ENCODE results near the gene CDH19. TPM values are rescaled to one million over a fixed set of nuclear protein-coding genes. Genes with fewer than 3 reads are reported as not detected.

CDH19 gene, protein sequence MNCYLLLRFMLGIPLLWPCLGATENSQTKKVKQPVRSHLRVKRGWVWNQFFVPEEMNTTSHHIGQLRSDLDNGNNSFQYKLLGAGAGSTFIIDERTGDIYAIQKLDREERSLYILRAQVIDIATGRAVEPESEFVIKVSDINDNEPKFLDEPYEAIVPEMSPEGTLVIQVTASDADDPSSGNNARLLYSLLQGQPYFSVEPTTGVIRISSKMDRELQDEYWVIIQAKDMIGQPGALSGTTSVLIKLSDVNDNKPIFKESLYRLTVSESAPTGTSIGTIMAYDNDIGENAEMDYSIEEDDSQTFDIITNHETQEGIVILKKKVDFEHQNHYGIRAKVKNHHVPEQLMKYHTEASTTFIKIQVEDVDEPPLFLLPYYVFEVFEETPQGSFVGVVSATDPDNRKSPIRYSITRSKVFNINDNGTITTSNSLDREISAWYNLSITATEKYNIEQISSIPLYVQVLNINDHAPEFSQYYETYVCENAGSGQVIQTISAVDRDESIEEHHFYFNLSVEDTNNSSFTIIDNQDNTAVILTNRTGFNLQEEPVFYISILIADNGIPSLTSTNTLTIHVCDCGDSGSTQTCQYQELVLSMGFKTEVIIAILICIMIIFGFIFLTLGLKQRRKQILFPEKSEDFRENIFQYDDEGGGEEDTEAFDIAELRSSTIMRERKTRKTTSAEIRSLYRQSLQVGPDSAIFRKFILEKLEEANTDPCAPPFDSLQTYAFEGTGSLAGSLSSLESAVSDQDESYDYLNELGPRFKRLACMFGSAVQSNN
- polyA plus RNA-seq: under 1 TPM; 0.73 to 0.79 TPM

DNA sequence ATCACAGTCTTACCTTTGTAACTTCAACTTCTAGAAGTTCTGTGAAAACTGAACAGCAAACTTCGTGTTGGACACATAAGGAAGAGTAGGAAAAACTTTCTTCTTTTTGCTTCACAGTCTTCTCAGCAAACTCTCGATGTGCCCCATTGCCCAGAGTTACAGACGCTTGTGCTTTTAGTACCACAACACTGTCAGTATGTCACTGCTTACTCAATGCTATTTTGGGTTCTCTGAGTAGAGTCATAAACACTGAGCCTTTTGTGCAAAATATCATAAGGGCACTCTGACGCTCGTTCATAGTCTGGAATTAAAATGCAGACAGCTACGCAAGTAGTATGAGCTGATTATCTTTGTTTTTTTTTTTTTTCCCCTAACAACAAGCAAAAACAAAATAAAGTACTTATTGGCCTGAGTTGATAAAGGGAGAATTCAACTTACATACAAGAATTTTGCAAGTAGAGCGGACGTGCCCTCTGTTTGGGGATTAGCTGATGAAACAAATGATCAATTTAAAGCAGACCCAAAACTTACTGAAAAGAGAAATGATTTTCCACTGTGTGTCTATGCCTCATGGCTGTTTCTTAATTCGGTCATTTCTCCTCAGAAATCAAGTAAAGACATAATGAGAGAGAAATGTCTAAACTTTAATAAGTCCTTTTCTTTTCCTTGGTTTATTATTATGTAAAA is at the start of gene CDH19:
Gene CDH19, minus strand, starts transcription at position 150 of the 687 bp plus-strand sequence. CDS start 31,886 bp downstream, outside the sequence.
- Histone ChIP-seq H3K9me3 (ENCODE audit: control insufficient read depth in 2 of 2, insufficient read depth in 1 of 2, low read depth in 1 of 2, low read length in 1 of 2) (no peaks in the 10 kb centered on the region), H3K4me3 (ENCODE audit: low read depth in 1 of 2, low read length in 2 of 2) (no peak within 1 kb of the TSS), H3K4me1 (ENCODE audit: control insufficient read depth in 2 of 2, insufficient read depth in 2 of 2, low read length in 1 of 2) (no peaks in the 10 kb centered on the region), H3K36me3 (ENCODE audit: control insufficient read depth in 2 of 2, insufficient read depth in 2 of 2, low read length in 1 of 2) (no peaks in the 10 kb centered on the region), H3K27ac (ENCODE audit: low read depth in 2 of 2, low read length in 1 of 2) (no peak within 1 kb of the TSS), H3K27me3 (ENCODE audit: control insufficient read depth in 1 of 2, insufficient read depth in 2 of 2, low read length in 2 of 2) (no peaks in the 10 kb centered on the region)
- WGBS, 2 donors: 71 to 74% methylated on average over 9 of the region's 9 CpGs

DNA sequence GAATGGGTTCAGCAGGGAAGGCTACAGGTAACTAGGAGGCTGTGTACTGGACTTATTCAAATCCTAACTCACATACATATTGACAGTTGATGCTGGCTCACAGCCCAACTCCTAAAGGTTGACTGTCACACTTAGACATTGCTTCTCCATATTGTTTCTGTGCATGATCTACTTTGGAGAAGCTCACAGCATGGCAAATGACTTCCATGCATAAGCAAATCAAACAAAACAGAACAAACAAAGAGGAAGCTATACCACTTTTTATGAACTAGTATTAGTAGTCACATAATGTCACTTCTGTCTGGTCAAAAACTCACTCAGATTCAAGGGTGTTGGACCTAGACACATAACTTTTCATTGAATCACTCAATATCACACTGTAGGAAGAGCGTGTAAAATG is 43.8 kb upstream of the CDH19 start:
- Histone ChIP-seq H3K36me3 (ENCODE audit: control insufficient read depth in 2 of 2, insufficient read depth in 2 of 2, low read length in 1 of 2) (no peaks in the 10 kb centered on the region), H3K4me1 (ENCODE audit: control insufficient read depth in 2 of 2, insufficient read depth in 2 of 2, low read length in 1 of 2) (no peaks in the 10 kb centered on the region), H3K9me3 (ENCODE audit: control insufficient read depth in 2 of 2, insufficient read depth in 1 of 2, low read depth in 1 of 2, low read length in 1 of 2) (peaks cover 0 to 2% of the 10 kb centered on the region in 2 donors), H3K27ac (ENCODE audit: low read depth in 2 of 2, low read length in 1 of 2) (no peak overlapping the region), H3K4me3 (ENCODE audit: low read depth in 1 of 2, low read length in 2 of 2) (no peak overlapping the region), H3K27me3 (ENCODE audit: control insufficient read depth in 1 of 2, insufficient read depth in 2 of 2, low read length in 2 of 2) (no peaks in the 10 kb centered on the region)
- 83 to 93% methylated on average over 1 of the region's 1 CpG for WGBS, 2 donors

DNA sequence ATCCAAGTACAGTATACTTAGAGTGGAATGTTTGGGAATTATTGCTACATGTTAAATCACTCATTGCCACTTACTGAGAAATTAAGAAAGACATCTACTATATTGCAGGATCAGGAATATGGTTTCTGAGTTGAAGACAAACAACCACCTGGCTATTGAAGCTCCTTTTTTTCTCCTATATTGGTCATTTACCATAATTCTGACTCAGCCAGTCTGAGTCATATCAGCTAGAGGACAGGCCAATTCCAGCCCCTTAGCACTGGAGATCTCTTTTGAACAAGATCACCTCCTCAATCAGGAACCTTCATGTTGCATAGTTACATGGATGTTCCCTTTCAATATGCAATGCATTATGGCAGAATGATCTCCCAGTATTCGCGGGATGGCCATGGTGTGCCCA is 42.7 kb upstream of the CDH19 start:
- no peak overlapping the region for H3K27ac ChIP-seq (ENCODE audit: low read depth in 2 of 2, low read length in 1 of 2)
- no peaks in the 10 kb centered on the region for H3K36me3 ChIP-seq (ENCODE audit: control insufficient read depth in 2 of 2, insufficient read depth in 2 of 2, low read length in 1 of 2)
- no peaks in the 10 kb centered on the region for H3K4me1 ChIP-seq (ENCODE audit: control insufficient read depth in 2 of 2, insufficient read depth in 2 of 2, low read length in 1 of 2)
- H3K4me3 ChIP-seq (ENCODE audit: low read depth in 1 of 2, low read length in 2 of 2): no peak overlapping the region
- H3K9me3 ChIP-seq (ENCODE audit: control insufficient read depth in 2 of 2, insufficient read depth in 1 of 2, low read depth in 1 of 2, low read length in 1 of 2): no peaks in the 10 kb centered on the region
- 95 to 100% methylated on average over 2 of the region's 2 CpGs for WGBS, 2 donors
- no peaks in the 10 kb centered on the region for H3K27me3 ChIP-seq (ENCODE audit: control insufficient read depth in 1 of 2, insufficient read depth in 2 of 2, low read length in 2 of 2)

DNA sequence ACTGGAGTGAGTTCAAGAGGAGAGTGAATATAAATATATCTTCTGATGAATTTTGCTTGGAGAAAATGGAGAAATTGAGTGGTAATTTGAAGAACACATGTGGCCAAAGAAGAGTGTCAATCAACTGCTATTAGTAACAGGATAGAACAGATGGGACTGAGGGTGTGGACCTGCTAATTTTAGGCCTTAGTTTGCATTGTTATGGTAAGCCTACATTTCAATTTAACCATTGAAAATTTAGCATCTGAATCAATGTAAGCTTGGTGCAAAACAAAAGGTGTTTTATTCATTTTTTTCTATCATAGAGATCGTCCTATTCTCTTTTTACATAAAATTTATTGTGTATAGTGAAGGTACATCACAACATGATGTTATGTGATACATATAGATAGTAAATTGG is 42.1 kb upstream of the CDH19 start:
- 58 to 71% methylated on average over 1 of the region's 1 CpG for WGBS, 2 donors
- H3K36me3 ChIP-seq (ENCODE audit: control insufficient read depth in 2 of 2, insufficient read depth in 2 of 2, low read length in 1 of 2): no peaks in the 10 kb centered on the region
- H3K4me1 ChIP-seq (ENCODE audit: control insufficient read depth in 2 of 2, insufficient read depth in 2 of 2, low read length in 1 of 2): no peaks in the 10 kb centered on the region
- no peak overlapping the region for H3K27ac ChIP-seq (ENCODE audit: low read depth in 2 of 2, low read length in 1 of 2)
- no peak overlapping the region for H3K4me3 ChIP-seq (ENCODE audit: low read depth in 1 of 2, low read length in 2 of 2)
- H3K27me3 ChIP-seq (ENCODE audit: control insufficient read depth in 1 of 2, insufficient read depth in 2 of 2, low read length in 2 of 2): no peaks in the 10 kb centered on the region
- no peaks in the 10 kb centered on the region for H3K9me3 ChIP-seq (ENCODE audit: control insufficient read depth in 2 of 2, insufficient read depth in 1 of 2, low read depth in 1 of 2, low read length in 1 of 2)

DNA sequence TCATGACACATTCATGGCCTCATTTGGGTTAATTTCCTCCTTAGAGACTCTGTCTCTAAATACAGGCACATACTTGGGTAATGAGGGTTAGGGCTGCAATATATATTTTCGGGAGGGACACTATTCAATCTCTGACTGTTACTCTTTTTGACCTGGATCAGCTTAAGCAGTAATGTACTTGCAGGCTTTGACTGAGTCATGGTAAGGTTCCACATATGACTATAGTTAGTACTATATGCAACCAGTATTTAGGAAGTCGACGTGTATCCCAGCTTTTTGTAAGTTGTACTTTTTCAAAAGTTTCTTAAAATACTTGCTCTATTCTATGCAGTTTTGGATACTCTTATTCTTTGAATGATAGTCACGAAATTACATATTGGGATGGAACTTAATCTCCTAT is 37.2 kb upstream of the CDH19 start:
- Histone ChIP-seq H3K27ac (ENCODE audit: low read depth in 2 of 2, low read length in 1 of 2) (no peak overlapping the region), H3K27me3 (ENCODE audit: control insufficient read depth in 1 of 2, insufficient read depth in 2 of 2, low read length in 2 of 2) (no peaks in the 10 kb centered on the region), H3K9me3 (ENCODE audit: control insufficient read depth in 2 of 2, insufficient read depth in 1 of 2, low read depth in 1 of 2, low read length in 1 of 2) (peaks cover 0 to 2% of the 10 kb centered on the region in 2 donors), H3K36me3 (ENCODE audit: control insufficient read depth in 2 of 2, insufficient read depth in 2 of 2, low read length in 1 of 2) (no peaks in the 10 kb centered on the region), H3K4me3 (ENCODE audit: low read depth in 1 of 2, low read length in 2 of 2) (no peak overlapping the region), H3K4me1 (ENCODE audit: control insufficient read depth in 2 of 2, insufficient read depth in 2 of 2, low read length in 1 of 2) (no peaks in the 10 kb centered on the region)
- WGBS, 2 donors: 85 to 88% methylated on average over 4 of the region's 4 CpGs

DNA sequence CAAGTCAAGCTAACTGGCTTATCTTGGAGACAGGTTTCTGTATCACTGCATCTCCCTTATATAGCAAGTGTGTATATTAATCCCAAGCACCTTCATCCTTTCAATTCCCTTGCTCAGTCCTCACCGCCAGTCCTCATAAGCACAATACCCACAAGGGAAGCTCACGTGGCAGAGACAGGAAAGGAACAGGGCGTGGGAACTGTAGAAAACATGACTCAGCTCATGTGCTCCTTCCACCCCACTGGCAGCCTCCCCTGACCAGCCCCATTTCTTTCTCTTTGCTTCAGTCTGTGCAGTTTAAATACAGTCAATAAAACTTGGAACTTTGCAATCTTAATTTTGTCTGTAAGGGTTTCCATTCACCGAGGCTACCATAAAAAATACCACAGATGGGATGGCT is 36.5 kb upstream of the CDH19 start:
- no peak overlapping the region for H3K4me3 ChIP-seq (ENCODE audit: low read depth in 1 of 2, low read length in 2 of 2)
- H3K36me3 ChIP-seq (ENCODE audit: control insufficient read depth in 2 of 2, insufficient read depth in 2 of 2, low read length in 1 of 2): no peaks in the 10 kb centered on the region
- H3K4me1 ChIP-seq (ENCODE audit: control insufficient read depth in 2 of 2, insufficient read depth in 2 of 2, low read length in 1 of 2): no peaks in the 10 kb centered on the region
- H3K9me3 ChIP-seq (ENCODE audit: control insufficient read depth in 2 of 2, insufficient read depth in 1 of 2, low read depth in 1 of 2, low read length in 1 of 2): peaks cover 0 to 2% of the 10 kb centered on the region in 2 donors
- H3K27me3 ChIP-seq (ENCODE audit: control insufficient read depth in 1 of 2, insufficient read depth in 2 of 2, low read length in 2 of 2): no peaks in the 10 kb centered on the region
- H3K27ac ChIP-seq (ENCODE audit: low read depth in 2 of 2, low read length in 1 of 2): no peak overlapping the region
- 55 to 56% methylated on average over 4 of the region's 4 CpGs for WGBS, 2 donors

DNA sequence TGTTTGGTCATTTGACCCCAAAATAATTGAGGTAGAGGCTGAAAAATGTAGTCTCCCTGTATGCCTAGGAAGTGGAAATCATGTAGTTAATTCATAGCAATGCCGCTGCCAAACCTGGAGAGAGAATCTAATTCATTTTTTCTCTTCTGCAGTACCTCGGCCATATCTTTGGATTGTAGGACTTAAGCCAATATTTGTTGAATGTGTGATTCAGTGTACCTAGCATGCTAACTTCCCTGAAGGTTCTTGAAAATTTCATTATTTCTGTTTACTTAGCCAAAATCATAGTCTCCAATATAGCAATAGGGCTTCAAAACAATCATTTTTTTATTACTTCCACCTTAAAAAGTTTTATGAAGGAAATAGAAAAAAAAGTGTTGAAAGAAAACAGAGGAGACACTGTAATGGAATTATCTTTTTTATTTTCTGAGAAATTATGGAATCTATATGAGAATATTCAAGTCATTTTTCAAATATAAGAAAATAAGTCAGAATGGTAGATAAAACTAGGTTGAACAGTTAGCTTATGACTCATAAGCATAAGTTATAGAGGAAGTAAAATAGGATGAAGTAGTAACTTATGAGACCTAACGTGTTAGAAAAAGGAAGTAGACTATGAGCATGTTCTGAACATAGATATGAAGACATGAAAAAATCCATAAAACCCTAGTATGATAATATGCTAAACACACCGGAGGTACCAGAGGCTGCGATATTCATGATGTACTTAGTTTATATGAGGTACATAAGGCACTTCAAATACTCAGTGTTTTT is 35.2 kb upstream of the CDH19 start:
- 61 to 69% methylated on average over 5 of the region's 5 CpGs for WGBS, 2 donors
- peaks cover 0 to 2% of the 10 kb centered on the region in 2 donors for H3K9me3 ChIP-seq (ENCODE audit: control insufficient read depth in 2 of 2, insufficient read depth in 1 of 2, low read depth in 1 of 2, low read length in 1 of 2)
- no peaks in the 10 kb centered on the region for H3K27me3 ChIP-seq (ENCODE audit: control insufficient read depth in 1 of 2, insufficient read depth in 2 of 2, low read length in 2 of 2)
- H3K27ac ChIP-seq (ENCODE audit: low read depth in 2 of 2, low read length in 1 of 2): no peak overlapping the region
- no peaks in the 10 kb centered on the region for H3K36me3 ChIP-seq (ENCODE audit: control insufficient read depth in 2 of 2, insufficient read depth in 2 of 2, low read length in 1 of 2)
- no peak overlapping the region for H3K4me3 ChIP-seq (ENCODE audit: low read depth in 1 of 2, low read length in 2 of 2)
- no peaks in the 10 kb centered on the region for H3K4me1 ChIP-seq (ENCODE audit: control insufficient read depth in 2 of 2, insufficient read depth in 2 of 2, low read length in 1 of 2)

DNA sequence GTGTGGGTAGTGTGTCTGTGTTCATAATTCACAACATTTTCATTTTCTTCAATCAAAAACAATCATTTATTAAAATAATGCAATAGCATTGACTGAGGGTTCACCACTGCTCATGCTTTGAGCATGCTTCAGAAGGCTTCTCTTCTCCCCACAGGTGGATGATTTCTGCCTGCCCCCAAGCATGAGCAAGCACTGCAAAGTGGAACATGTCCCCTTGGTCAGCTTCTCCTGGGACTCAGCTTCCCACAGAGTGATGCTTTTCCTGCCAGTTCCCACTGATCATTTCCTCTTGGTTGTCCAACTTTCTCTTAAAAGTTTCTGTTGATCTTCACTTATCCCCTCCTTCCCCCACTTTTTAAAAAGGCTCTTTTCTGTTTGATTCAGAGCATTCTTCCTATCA is 31.5 kb upstream of the CDH19 start:
- H3K9me3 ChIP-seq (ENCODE audit: control insufficient read depth in 2 of 2, insufficient read depth in 1 of 2, low read depth in 1 of 2, low read length in 1 of 2): peaks cover 0 to under 1% of the 10 kb centered on the region in 2 donors
- H3K27me3 ChIP-seq (ENCODE audit: control insufficient read depth in 1 of 2, insufficient read depth in 2 of 2, low read length in 2 of 2): no peaks in the 10 kb centered on the region
- no peak overlapping the region for H3K4me3 ChIP-seq (ENCODE audit: low read depth in 1 of 2, low read length in 2 of 2)
- H3K4me1 ChIP-seq (ENCODE audit: control insufficient read depth in 2 of 2, insufficient read depth in 2 of 2, low read length in 1 of 2): no peaks in the 10 kb centered on the region
- H3K36me3 ChIP-seq (ENCODE audit: control insufficient read depth in 2 of 2, insufficient read depth in 2 of 2, low read length in 1 of 2): no peaks in the 10 kb centered on the region
- no peak overlapping the region for H3K27ac ChIP-seq (ENCODE audit: low read depth in 2 of 2, low read length in 1 of 2)

DNA sequence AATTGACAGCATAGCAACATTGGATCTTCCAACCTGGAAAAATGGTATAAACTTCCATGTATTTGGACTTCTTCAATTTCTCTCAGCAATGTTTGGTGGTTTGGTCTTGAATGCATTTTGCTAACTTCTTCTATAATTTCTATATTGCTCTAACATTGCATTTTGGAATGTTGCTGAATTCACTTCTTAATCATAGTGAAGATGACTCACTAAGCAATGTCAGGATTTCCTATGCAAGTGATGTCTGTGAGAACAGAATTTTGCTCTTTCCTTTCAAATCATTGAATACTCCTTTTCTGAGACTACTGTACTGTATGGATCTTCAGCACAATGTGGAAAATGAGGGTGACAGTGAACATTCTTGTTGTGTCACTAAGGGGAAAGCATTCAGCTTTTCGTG is 28.9 kb upstream of the CDH19 start:
- Histone ChIP-seq H3K4me1 (ENCODE audit: control insufficient read depth in 2 of 2, insufficient read depth in 2 of 2, low read length in 1 of 2) (no peaks in the 10 kb centered on the region), H3K36me3 (ENCODE audit: control insufficient read depth in 2 of 2, insufficient read depth in 2 of 2, low read length in 1 of 2) (no peaks in the 10 kb centered on the region), H3K27ac (ENCODE audit: low read depth in 2 of 2, low read length in 1 of 2) (no peak overlapping the region), H3K27me3 (ENCODE audit: control insufficient read depth in 1 of 2, insufficient read depth in 2 of 2, low read length in 2 of 2) (no peaks in the 10 kb centered on the region), H3K4me3 (ENCODE audit: low read depth in 1 of 2, low read length in 2 of 2) (no peak overlapping the region), H3K9me3 (ENCODE audit: control insufficient read depth in 2 of 2, insufficient read depth in 1 of 2, low read depth in 1 of 2, low read length in 1 of 2) (no peaks in the 10 kb centered on the region)
- 82 to 88% methylated on average over 1 of the region's 1 CpG for WGBS, 2 donors
